Liver (tissue), 9 donors: ENCODE results near the gene EIF2B2. TPM values are rescaled to one million over a fixed set of nuclear protein-coding genes. Genes with fewer than 3 reads are reported as not detected.

ENCODE experiments used
- DNase-seq: peaks from one replicate; pipeline ENCODE4 v3.0.0-alpha.2; 2017; ENCODE audit warnings: low spot score
- H3K27ac ChIP-seq, 2 donors: one replicate each; pipeline ENCODE4 v1.7.0; 2013; ENCODE audit warnings: inconsistent platforms in 2 of 2, low read length in 2 of 2, control low read depth in 1 of 2, low read depth in 1 of 2, mild to moderate bottlenecking in 1 of 2
- H3K27me3 ChIP-seq, 4 donors: one replicate each; pipeline versions ENCODE4 v1.6.1 to v1.7.0; 2013; ENCODE audit warnings: low read length in 3 of 4, inconsistent platforms in 1 of 4, mild to moderate bottlenecking in 1 of 4, moderate library complexity in 1 of 4; ENCODE audit not compliant: control insufficient read depth in 4 of 4, insufficient read depth in 4 of 4
- H3K36me3 ChIP-seq, 4 donors: one replicate each; pipeline versions ENCODE4 v1.6.1 to v1.7.0; 2013; ENCODE audit warnings: low read length in 3 of 4, mild to moderate bottlenecking in 3 of 4, low read depth in 1 of 4, moderate library complexity in 1 of 4; ENCODE audit not compliant: control insufficient read depth in 4 of 4, insufficient read depth in 3 of 4
- H3K4me1 ChIP-seq, 4 donors: one replicate each; pipeline versions ENCODE4 v1.6.1 to v1.7.0; 2013; ENCODE audit warnings: low read length in 3 of 4, mild to moderate bottlenecking in 3 of 4, moderate library complexity in 1 of 4; ENCODE audit not compliant: control insufficient read depth in 4 of 4, insufficient read depth in 4 of 4
- H3K4me3 ChIP-seq, 3 donors: one replicate each; pipeline versions ENCODE4 v1.6.1 to v1.7.0; 2013; ENCODE audit warnings: low read length in 3 of 3, control low read depth in 1 of 3, low read depth in 1 of 3, mild to moderate bottlenecking in 1 of 3
- H3K9ac ChIP-seq, 2 donors: one replicate each; pipeline ENCODE4 v1.7.0; 2013; ENCODE audit warnings: low read length in 2 of 2, mild to moderate bottlenecking in 2 of 2, moderate library complexity in 2 of 2, control low read depth in 1 of 2, low read depth in 1 of 2
- H3K9me3 ChIP-seq, 4 donors: one replicate each; pipeline versions ENCODE4 v1.6.1 to v1.7.0; 2013; ENCODE audit warnings: low read length in 3 of 4; ENCODE audit not compliant: control insufficient read depth in 4 of 4
- ATF3 ChIP-seq: IDR thresholded peaks from 2 replicates; pipeline ENCODE4 v1.6.1; 2016; ENCODE audit warnings: antibody characterized with exemption
- CTCF ChIP-seq: fragments of 150-350 bp; IDR thresholded peaks from 2 replicates; pipeline ENCODE4 v1.5.1; 2017; ENCODE audit warnings: improper control_type of control experiment, low read depth, low read length; ENCODE audit not compliant: missing input control
- EGR1 ChIP-seq, 2 donors: IDR thresholded peaks; 2 replicates each; pipeline ENCODE4 v1.6.1; 2016 to 2018; ENCODE audit warnings: antibody characterized with exemption in 2 of 2, low read depth in 2 of 2
- FOXA1 ChIP-seq: IDR thresholded peaks from 2 replicates; pipeline ENCODE4 v1.6.1; 2016; ENCODE audit warnings: antibody characterized with exemption
- FOXA2 ChIP-seq: IDR thresholded peaks from 2 replicates; pipeline ENCODE4 v1.6.1; 2016; ENCODE audit warnings: antibody characterized with exemption
- GABPA ChIP-seq, 2 donors: IDR thresholded peaks in 1 of 2; conservative IDR thresholded peaks in 1 of 2; 2 replicates each; pipeline ENCODE4 v1.6.1; 2016; ENCODE audit warnings: antibody characterized with exemption in 2 of 2, mild to moderate bottlenecking in 1 of 2, moderate library complexity in 1 of 2
- HNF4A ChIP-seq, 2 donors: conservative IDR thresholded peaks; 2 replicates each; pipeline ENCODE4 v1.6.1; 2016; ENCODE audit warnings: antibody characterized with exemption in 2 of 2, mild to moderate bottlenecking in 2 of 2
- HNF4G ChIP-seq: IDR thresholded peaks from 2 replicates; pipeline ENCODE4 v1.6.1; 2016; ENCODE audit warnings: antibody characterized with exemption
- JUND ChIP-seq, 2 donors: IDR thresholded peaks; 2 replicates each; pipeline ENCODE4 v1.6.1; 2016; ENCODE audit warnings: antibody characterized with exemption in 2 of 2
- MAX ChIP-seq: IDR thresholded peaks from 2 replicates; pipeline ENCODE4 v1.6.1; 2016; ENCODE audit warnings: antibody characterized with exemption
- NR2F2 ChIP-seq: IDR thresholded peaks from 2 replicates; pipeline ENCODE4 v1.6.1; 2016; ENCODE audit warnings: antibody characterized with exemption
- RAD21 ChIP-seq, 2 donors: IDR thresholded peaks; 2 replicates each; pipeline ENCODE4 v1.6.1; 2016; ENCODE audit warnings: antibody characterized with exemption in 2 of 2, mild to moderate bottlenecking in 2 of 2
- RXRA ChIP-seq, 2 donors: IDR thresholded peaks; 2 replicates each; pipeline ENCODE4 v1.6.1; 2017 to 2018; ENCODE audit warnings: antibody characterized with exemption in 2 of 2, mild to moderate bottlenecking in 1 of 2
- SP1 ChIP-seq: IDR thresholded peaks from 2 replicates; pipeline ENCODE4 v1.6.1; 2018; ENCODE audit warnings: antibody characterized with exemption, mild to moderate bottlenecking
- TAF1 ChIP-seq: conservative IDR thresholded peaks from 2 replicates; pipeline ENCODE4 v1.6.1; 2016; ENCODE audit warnings: antibody characterized with exemption, mild to moderate bottlenecking
- YY1 ChIP-seq: IDR thresholded peaks from 2 replicates; pipeline ENCODE4 v1.6.1; 2016; ENCODE audit warnings: antibody characterized with exemption, mild to moderate bottlenecking
- ZBTB33 ChIP-seq: IDR thresholded peaks from 2 replicates; pipeline ENCODE4 v1.6.1; 2016; ENCODE audit warnings: antibody characterized with exemption
- WGBS: extraction: QIAGEN DNeasy Blood & Tissue Kit; methylation state at CpG from one replicate; pipeline ENCODE4 v1.1.7; 2013; 5-methylcytosine and 5-hydroxymethylcytosine counted together
- polyA plus RNA-seq, 2 donors: library from polyadenylated mRNA; stranded (reverse) in 1 of 2; unstranded in 1 of 2; fragments of 200-250 nt in 1 of 2; fragments of >200 nt in 1 of 2; fragmentation: Nextera tagmentation in 1 of 2; extraction: Ambion mirVana in 1 of 2; gene quantifications; one replicate each; pipeline versions ENCODE4 v1.2.1 to v1.2.3, GENCODE V29; 2013 to 2015
- total RNA-seq, 2 donors: library from RNA; depleted of rRNA; stranded (reverse); fragments of >200 nt; gene quantifications; one replicate each; pipeline ENCODE4 v1.2.3, GENCODE V29; 2014
- TF ChIP-seq, protein P1 (sequence below): IDR thresholded peaks from 2 replicates; pipeline ENCODE4 v1.6.1; 2016; ENCODE audit warnings: antibody characterized with exemption, mild to moderate bottlenecking
- donor health status: healthy.
- donor health status: healthy.
- donor health status: healthy.
- donor health status: healthy.
- donor health status: healthy.

The EIF2B2 gene
- total and polyA plus RNA-seq, 4 donors = 16.2 to 23.6 (median 20.2) TPM

- no peak overlapping the region for H3K4me3 ChIP-seq
- TF ChIP-seq CTCF (no peak), YY1 (no peak), GABPA (IDR thresholded peaks at IDR 0.05 in 1 of 2, conservative IDR thresholded peaks at IDR 0.05 in 1 of 2) (no peak), NR2F2 (no peak), RXRA (IDR thresholded peaks at IDR 0.05) (no peak), JUND (IDR thresholded peaks at IDR 0.05) (no peak), SP1 (no peak)
- no peaks in the 10 kb centered on the region for H3K9me3 ChIP-seq
- no peaks in the 10 kb centered on the region for H3K36me3 ChIP-seq
- no peak overlapping the region for H3K9ac ChIP-seq
- no peak for DNase-seq
- no peaks in the 10 kb centered on the region for H3K27me3 ChIP-seq
- WGBS = 84% methylated on average over 10 of the region's 10 CpGs
- no peak overlapping the region for H3K27ac ChIP-seq
- no peaks in the 10 kb centered on the region for H3K4me1 ChIP-seq
Observed at GRCh38 chr14:74985028-74985310, 17.8 kb upstream of the EIF2B2 start.

DNA sequence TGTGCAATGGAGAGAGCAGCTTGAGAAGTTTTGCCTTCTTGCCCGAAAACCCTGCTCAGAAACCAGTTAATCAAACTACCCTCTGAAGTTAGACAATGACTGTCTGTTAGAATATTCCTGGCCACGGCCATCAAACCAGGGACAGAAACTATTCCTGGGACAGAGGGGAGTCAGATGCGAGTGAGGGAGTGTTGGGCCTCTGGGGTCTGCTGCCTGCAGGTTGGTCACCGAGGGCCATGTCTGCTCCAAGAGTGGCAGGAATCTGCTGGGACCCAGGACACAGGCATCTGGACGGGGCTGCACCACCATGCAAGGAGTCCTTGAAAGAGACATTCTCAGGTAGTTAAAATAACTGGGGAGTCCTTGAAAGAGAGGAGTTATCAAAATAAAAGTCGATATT is 16.9 kb upstream of the EIF2B2 start:
- whole genome bisulfite sequencing = 91% methylated on average over 6 of the region's 6 CpGs
- Histone ChIP-seq H3K27me3 (no peaks in the 10 kb centered on the region), H3K27ac (no peak overlapping the region), H3K4me3 (no peak overlapping the region), H3K9me3 (no peaks in the 10 kb centered on the region), H3K4me1 (no peaks in the 10 kb centered on the region), H3K36me3 (no peaks in the 10 kb centered on the region), H3K9ac (no peak overlapping the region)
- TF ChIP-seq JUND (IDR thresholded peaks at IDR 0.05) = no peak
- DNase-seq = no peak

- H3K27ac ChIP-seq = no peak overlapping the region
- H3K36me3 ChIP-seq = no peaks in the 10 kb centered on the region
- H3K9me3 ChIP-seq = no peaks in the 10 kb centered on the region
- no peak for DNase-seq
- no peak overlapping the region for H3K4me3 ChIP-seq
- no peak overlapping the region for H3K9ac ChIP-seq
- WGBS = 79% methylated on average over 4 of the region's 4 CpGs
- H3K27me3 ChIP-seq = no peaks in the 10 kb centered on the region
- H3K4me1 ChIP-seq = no peaks in the 10 kb centered on the region
- no peak for TF ChIP-seq MAX
- no peak for TF ChIP-seq HNF4G
- no peak for TF ChIP-seq ZBTB33
- TF ChIP-seq FOXA1 = no peak
- no peak for TF ChIP-seq HNF4A (conservative IDR thresholded peaks at IDR 0.05)
- TF ChIP-seq EGR1 (IDR thresholded peaks at IDR 0.05; ENCODE audit: low read depth in 2 of 2) = no peak
- no peak for TF ChIP-seq FOXA2
- TF ChIP-seq CTCF = no peak
- no peak for TF ChIP-seq GABPA (IDR thresholded peaks at IDR 0.05 in 1 of 2, conservative IDR thresholded peaks at IDR 0.05 in 1 of 2)
- TF ChIP-seq SP1 = no peak
- TF ChIP-seq YY1 = no peak
- no peak for TF ChIP-seq NR2F2
- no peak for TF ChIP-seq RXRA (IDR thresholded peaks at IDR 0.05)
- TF ChIP-seq ATF3 = no peak
- no peak for TF ChIP-seq JUND (IDR thresholded peaks at IDR 0.05)
- TF ChIP-seq, protein P1, sequence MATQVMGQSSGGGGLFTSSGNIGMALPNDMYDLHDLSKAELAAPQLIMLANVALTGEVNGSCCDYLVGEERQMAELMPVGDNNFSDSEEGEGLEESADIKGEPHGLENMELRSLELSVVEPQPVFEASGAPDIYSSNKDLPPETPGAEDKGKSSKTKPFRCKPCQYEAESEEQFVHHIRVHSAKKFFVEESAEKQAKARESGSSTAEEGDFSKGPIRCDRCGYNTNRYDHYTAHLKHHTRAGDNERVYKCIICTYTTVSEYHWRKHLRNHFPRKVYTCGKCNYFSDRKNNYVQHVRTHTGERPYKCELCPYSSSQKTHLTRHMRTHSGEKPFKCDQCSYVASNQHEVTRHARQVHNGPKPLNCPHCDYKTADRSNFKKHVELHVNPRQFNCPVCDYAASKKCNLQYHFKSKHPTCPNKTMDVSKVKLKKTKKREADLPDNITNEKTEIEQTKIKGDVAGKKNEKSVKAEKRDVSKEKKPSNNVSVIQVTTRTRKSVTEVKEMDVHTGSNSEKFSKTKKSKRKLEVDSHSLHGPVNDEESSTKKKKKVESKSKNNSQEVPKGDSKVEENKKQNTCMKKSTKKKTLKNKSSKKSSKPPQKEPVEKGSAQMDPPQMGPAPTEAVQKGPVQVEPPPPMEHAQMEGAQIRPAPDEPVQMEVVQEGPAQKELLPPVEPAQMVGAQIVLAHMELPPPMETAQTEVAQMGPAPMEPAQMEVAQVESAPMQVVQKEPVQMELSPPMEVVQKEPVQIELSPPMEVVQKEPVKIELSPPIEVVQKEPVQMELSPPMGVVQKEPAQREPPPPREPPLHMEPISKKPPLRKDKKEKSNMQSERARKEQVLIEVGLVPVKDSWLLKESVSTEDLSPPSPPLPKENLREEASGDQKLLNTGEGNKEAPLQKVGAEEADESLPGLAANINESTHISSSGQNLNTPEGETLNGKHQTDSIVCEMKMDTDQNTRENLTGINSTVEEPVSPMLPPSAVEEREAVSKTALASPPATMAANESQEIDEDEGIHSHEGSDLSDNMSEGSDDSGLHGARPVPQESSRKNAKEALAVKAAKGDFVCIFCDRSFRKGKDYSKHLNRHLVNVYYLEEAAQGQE = no peak
- no peak for TF ChIP-seq TAF1
- TF ChIP-seq RAD21 (IDR thresholded peaks at IDR 0.05) = no peak
Observed at GRCh38 chr14:74988131-74988530, 14.6 kb upstream of the EIF2B2 start.
